Karpas-422 (cell line): ENCODE measurements around the gene COPS9. TPM values are rescaled to one million over a fixed set of nuclear protein-coding genes. Genes with fewer than 3 reads are reported as not detected.

ENCODE experiments used
- DNase-seq: peaks from one replicate; pipeline ENCODE4 v3.0.0-alpha.2; 2015
- H2AFZ ChIP-seq: fragments of 200-600 bp; sonication (generic); 2 replicates; pipeline ENCODE4 v1.6.1; 2014; ENCODE audit warnings: antibody characterized with exemption, low read length, mixed read lengths
- H3K27ac ChIP-seq: fragments of 200-600 bp; sonication (generic); 2 replicates; pipeline ENCODE4 v1.5.1; 2014; ENCODE audit warnings: mild to moderate bottlenecking, low read length, moderate library complexity
- H3K27me3 ChIP-seq: fragments of 200-600 bp; sonication (generic); 2 replicates; pipeline ENCODE4 v1.6.1; 2014; ENCODE audit warnings: low read length, mixed read lengths
- H3K36me3 ChIP-seq: fragments of 200-600 bp; sonication (generic); 2 replicates; pipeline ENCODE4 v1.6.1; 2014; ENCODE audit warnings: low read length, mixed read lengths; ENCODE audit not compliant: insufficient read depth
- H3K4me1 ChIP-seq: fragments of 200-600 bp; sonication (generic); 2 replicates; pipeline ENCODE4 v1.6.1; 2014; ENCODE audit warnings: mild to moderate bottlenecking, low read length, mixed read lengths
- H3K4me2 ChIP-seq: fragments of 200-600 bp; sonication (generic); 2 replicates; pipeline ENCODE4 v1.6.1; 2014; ENCODE audit warnings: low read length, low read depth, mild to moderate bottlenecking; ENCODE audit not compliant: poor library complexity, severe bottlenecking
- H3K4me3 ChIP-seq: fragments of 200-600 bp; sonication (generic); 2 replicates; pipeline ENCODE4 v1.5.1; 2014; ENCODE audit warnings: mild to moderate bottlenecking, antibody characterized with exemption, low read length, mixed read lengths
- H3K79me2 ChIP-seq: fragments of 200-600 bp; sonication (generic); 2 replicates; pipeline ENCODE4 v1.6.1; 2014; ENCODE audit warnings: mild to moderate bottlenecking, low read length, mixed read lengths
- H3K9ac ChIP-seq: fragments of 200-600 bp; sonication (generic); 2 replicates; pipeline ENCODE4 v1.6.0; 2014; ENCODE audit warnings: low read length
- H3K9me2 ChIP-seq: fragments of 200-600 bp; sonication (generic), shearing (Covaris generic); replicated peaks from 2 replicates; pipeline ENCODE4 v1.6.0; 2014; ENCODE audit warnings: mild to moderate bottlenecking, low read length, moderate library complexity; ENCODE audit not compliant: insufficient read depth
- H3K9me3 ChIP-seq: fragments of 300-700, 200-600 bp; sonication (generic); 2 replicates; pipeline ENCODE4 v1.6.1; 2014; ENCODE audit warnings: low read length, mixed read lengths
- H4K20me1 ChIP-seq: fragments of 200-600 bp; sonication (generic); 2 replicates; pipeline ENCODE4 v1.6.1; 2014; ENCODE audit warnings: mild to moderate bottlenecking, antibody characterized with exemption, low read length, low read depth; ENCODE audit not compliant: insufficient read depth
- total RNA-seq: library from RNA; depleted of rRNA; stranded (reverse); fragments of >200 nt; shearing (Covaris generic); gene quantifications from 2 replicates; pipeline ENCODE4 v1.2.3, GENCODE V29; 2014; ENCODE audit warnings: low replicate concordance

COPS9 gene
- total RNA-seq, 1 experiment from 2014 or later, result 214 TPM

DNA sequence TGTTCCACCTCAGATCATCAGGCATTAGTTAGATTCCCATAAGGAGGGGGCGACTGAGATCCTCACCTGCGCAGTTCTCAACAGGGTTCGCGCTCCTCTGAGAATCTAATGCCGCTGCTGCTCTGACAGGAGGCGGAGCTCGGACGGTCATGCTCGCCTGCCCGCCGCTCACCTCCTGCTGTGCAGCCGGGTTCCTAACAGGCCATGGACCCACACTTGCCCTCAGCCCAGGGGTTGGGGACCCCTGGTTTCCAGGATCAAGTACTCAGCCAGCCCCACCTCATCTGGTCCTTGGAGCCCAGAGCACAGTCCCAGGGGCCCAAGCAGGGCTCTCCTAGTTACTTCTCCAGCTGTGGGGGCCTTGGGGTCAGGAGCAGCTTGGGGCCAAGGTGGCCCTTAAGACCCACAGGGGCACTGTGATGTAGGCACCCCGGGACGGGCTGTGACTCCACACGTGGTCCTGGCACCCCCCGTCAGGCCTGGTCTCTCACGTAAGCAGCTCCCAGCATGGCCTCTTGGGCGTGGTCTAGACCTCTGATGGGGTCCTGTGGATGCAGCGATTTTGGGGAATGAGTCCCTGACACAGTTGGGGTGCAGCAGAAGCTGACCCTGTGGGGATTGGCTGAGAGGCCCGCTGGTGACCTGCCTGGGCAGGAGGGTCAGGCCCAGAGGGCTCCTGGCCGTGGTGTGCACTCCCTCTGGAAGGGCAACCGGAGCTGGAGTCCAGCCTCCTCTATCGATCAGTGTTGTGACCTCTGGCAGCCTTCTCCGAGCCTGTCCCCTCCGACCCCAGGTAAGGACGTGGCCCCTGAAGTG lies 32.6 kb upstream of the COPS9 start:
- Histone ChIP-seq H3K4me2 (no peak overlapping the region), H3K9me3 (no peaks in the 10 kb centered on the region), H3K9ac (no peak overlapping the region), H3K36me3 (no peaks in the 10 kb centered on the region), H3K9me2 (no peaks in the 10 kb centered on the region), H3K79me2 (no peaks in the 10 kb centered on the region), H3K4me3 (no peak overlapping the region), H3K27me3 (peaks cover 3% of the 10 kb centered on the region; the same call in 1 of the 2 replicates), H4K20me1 (no peaks in the 10 kb centered on the region), H2AFZ (no peak overlapping the region), H3K27ac (no peak overlapping the region), H3K4me1 (no peaks in the 10 kb centered on the region)
- no peak for DNase-seq

DNA sequence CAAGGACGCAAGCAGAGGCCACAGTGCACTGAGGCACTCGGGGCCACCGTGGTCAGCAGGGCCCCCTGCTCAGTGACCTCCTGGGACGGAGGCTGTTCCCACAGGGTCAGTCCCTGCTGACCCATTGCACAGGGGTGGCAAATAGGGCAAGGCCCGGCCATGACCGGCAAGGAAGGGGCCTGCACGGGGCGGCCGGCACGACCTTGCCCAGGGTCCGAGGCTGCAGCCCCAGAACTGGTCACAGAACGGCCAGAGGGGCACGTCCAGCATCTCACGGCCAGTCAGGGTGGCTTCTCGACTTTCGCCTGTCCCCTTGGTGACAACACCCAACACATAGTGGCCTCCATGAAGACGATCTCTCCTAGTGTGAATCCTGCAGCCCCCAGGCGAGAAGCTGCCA lies 31.9 kb upstream of the COPS9 start:
- H3K79me2 ChIP-seq, result no peaks in the 10 kb centered on the region
- H4K20me1 ChIP-seq, result no peaks in the 10 kb centered on the region
- H3K4me2 ChIP-seq, result no peak overlapping the region
- no peaks in the 10 kb centered on the region for H3K4me1 ChIP-seq
- H2AFZ ChIP-seq, result no peak overlapping the region
- no peak overlapping the region for H3K4me3 ChIP-seq
- H3K36me3 ChIP-seq, result no peaks in the 10 kb centered on the region
- H3K27me3 ChIP-seq, result peaks cover 3% of the 10 kb centered on the region; the same call in 1 of the 2 replicates
- no peak overlapping the region for H3K27ac ChIP-seq
- no peak for DNase-seq
- no peaks in the 10 kb centered on the region for H3K9me2 ChIP-seq
- H3K9ac ChIP-seq, result no peak overlapping the region
- no peaks in the 10 kb centered on the region for H3K9me3 ChIP-seq

- Histone ChIP-seq H3K27me3 (peaks cover 3% of the 10 kb centered on the region; the same call in 1 of the 2 replicates), H3K79me2 (no peaks in the 10 kb centered on the region), H3K9me2 (no peaks in the 10 kb centered on the region), H2AFZ (no peak overlapping the region), H3K27ac (no peak overlapping the region), H4K20me1 (no peaks in the 10 kb centered on the region), H3K4me2 (no peak overlapping the region), H3K36me3 (no peaks in the 10 kb centered on the region), H3K4me3 (no peak overlapping the region), H3K9ac (no peak overlapping the region), H3K9me3 (no peaks in the 10 kb centered on the region), H3K4me1 (no peaks in the 10 kb centered on the region)
- no peak for DNase-seq
Observed at GRCh38 chr2:240167588-240167880, 31.4 kb upstream of the COPS9 start.

DNA sequence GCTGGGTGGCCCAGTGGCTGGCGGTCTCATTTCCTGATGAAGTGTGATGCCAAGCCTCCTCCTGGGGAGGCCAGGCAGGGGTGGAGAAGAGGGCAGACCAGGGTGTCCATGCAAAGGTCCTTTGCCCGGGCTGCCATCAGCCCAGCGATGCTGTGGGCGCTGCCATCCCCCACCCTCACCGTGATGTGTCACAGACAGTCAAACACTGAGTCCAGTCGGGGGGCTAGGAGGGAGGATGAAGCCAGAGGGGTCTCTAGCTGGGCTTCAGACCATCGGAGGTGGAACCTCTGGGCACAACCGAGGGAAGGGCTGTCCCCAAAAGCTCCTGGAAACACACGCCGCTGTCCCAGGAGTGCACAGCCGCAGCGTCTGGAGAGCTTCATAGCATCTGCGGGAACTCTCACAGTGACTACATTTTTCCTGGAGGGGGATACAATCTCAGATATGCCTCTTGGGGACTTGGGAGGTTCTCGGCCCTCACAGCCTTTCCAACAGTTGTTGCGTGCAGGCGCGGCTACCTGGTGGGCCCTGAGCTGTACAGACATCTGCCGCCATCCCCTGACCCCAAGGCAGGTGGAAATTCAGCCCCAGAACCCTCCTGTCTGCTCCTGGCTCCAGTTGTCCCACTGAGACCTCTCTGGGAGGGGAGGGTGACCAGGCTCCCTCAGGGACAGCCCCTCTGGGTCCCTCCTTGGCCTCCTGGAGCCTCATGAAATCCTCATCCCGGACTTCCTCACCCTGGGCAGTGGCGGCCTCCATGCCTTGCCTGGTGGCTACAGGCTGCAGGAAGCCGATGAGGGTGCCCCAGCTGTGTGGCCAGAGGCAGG lies 30.9 kb upstream of the COPS9 start:
- no peak for DNase-seq
- Histone ChIP-seq H3K4me2 (no peak overlapping the region), H3K27me3 (no peaks in the 10 kb centered on the region), H3K4me1 (no peaks in the 10 kb centered on the region), H3K79me2 (no peaks in the 10 kb centered on the region), H3K36me3 (no peaks in the 10 kb centered on the region), H3K9me3 (no peaks in the 10 kb centered on the region), H4K20me1 (no peaks in the 10 kb centered on the region), H3K9me2 (no peaks in the 10 kb centered on the region), H3K9ac (no peak overlapping the region), H3K27ac (no peak overlapping the region), H3K4me3 (no peak overlapping the region), H2AFZ (no peak overlapping the region)

GRCh38 chr2:240166191-240166590 lies 30.1 kb upstream of the COPS9 start:
- H3K36me3 ChIP-seq, result no peaks in the 10 kb centered on the region
- H3K9me3 ChIP-seq, result no peaks in the 10 kb centered on the region
- no peak overlapping the region for H3K4me3 ChIP-seq
- no peak overlapping the region for H3K27ac ChIP-seq
- no peaks in the 10 kb centered on the region for H3K27me3 ChIP-seq
- no peak for DNase-seq
- no peaks in the 10 kb centered on the region for H3K4me1 ChIP-seq
- H4K20me1 ChIP-seq, result no peaks in the 10 kb centered on the region
- H3K4me2 ChIP-seq, result no peak overlapping the region
- no peaks in the 10 kb centered on the region for H3K9me2 ChIP-seq
- no peak overlapping the region for H3K9ac ChIP-seq
- H2AFZ ChIP-seq, result no peak overlapping the region
- H3K79me2 ChIP-seq, result no peaks in the 10 kb centered on the region

- Histone ChIP-seq H2AFZ (no peak overlapping the region), H3K36me3 (no peaks in the 10 kb centered on the region), H3K9me3 (no peaks in the 10 kb centered on the region), H3K27ac (no peak overlapping the region), H3K9me2 (no peaks in the 10 kb centered on the region), H3K4me3 (no peak overlapping the region), H4K20me1 (no peaks in the 10 kb centered on the region), H3K4me2 (no peak overlapping the region), H3K79me2 (no peaks in the 10 kb centered on the region), H3K27me3 (no peaks in the 10 kb centered on the region), H3K4me1 (no peaks in the 10 kb centered on the region), H3K9ac (no peak overlapping the region)
- DNase-seq, result no peak
Observed at GRCh38 chr2:240165661-240166060, 29.6 kb upstream of the COPS9 start.

GRCh38 chr2:240165034-240165433 lies 28.9 kb upstream of the COPS9 start:
- no peaks in the 10 kb centered on the region for H3K79me2 ChIP-seq
- H3K27ac ChIP-seq, result no peak overlapping the region
- no peak overlapping the region for H3K4me2 ChIP-seq
- no peaks in the 10 kb centered on the region for H3K9me3 ChIP-seq
- H3K4me1 ChIP-seq, result no peaks in the 10 kb centered on the region
- no peaks in the 10 kb centered on the region for H3K9me2 ChIP-seq
- no peak overlapping the region for H3K9ac ChIP-seq
- no peaks in the 10 kb centered on the region for H3K27me3 ChIP-seq
- H2AFZ ChIP-seq, result no peak overlapping the region
- no peaks in the 10 kb centered on the region for H4K20me1 ChIP-seq
- H3K36me3 ChIP-seq, result no peaks in the 10 kb centered on the region
- no peak overlapping the region for H3K4me3 ChIP-seq
- DNase-seq, result no peak

- no peak for DNase-seq
- H2AFZ ChIP-seq, result no peak overlapping the region
- H3K4me1 ChIP-seq, result no peaks in the 10 kb centered on the region
- H3K9me2 ChIP-seq, result no peaks in the 10 kb centered on the region
- H3K27ac ChIP-seq, result no peak overlapping the region
- H3K4me3 ChIP-seq, result no peak overlapping the region
- no peaks in the 10 kb centered on the region for H4K20me1 ChIP-seq
- no peaks in the 10 kb centered on the region for H3K9me3 ChIP-seq
- no peaks in the 10 kb centered on the region for H3K79me2 ChIP-seq
- H3K4me2 ChIP-seq, result no peak overlapping the region
- no peaks in the 10 kb centered on the region for H3K36me3 ChIP-seq
- H3K27me3 ChIP-seq, result no peaks in the 10 kb centered on the region
- no peak overlapping the region for H3K9ac ChIP-seq
Observed at GRCh38 chr2:240164586-240164985, 28.5 kb upstream of the COPS9 start.
